Limb (tissue), 2 donors: ENCODE data around the gene FABP2.
"Not testable (repeated sequence)": the region's sequence is repeated elsewhere in the genome, so short reads cannot be mapped to it uniquely, and the experiment has no call there.

Source experiments
- DNase-seq, 2 donors: peaks; one replicate each; pipeline ENCODE4 v3.0.0-alpha.2; 2016; ENCODE audit errors: extremely low spot score in 2 of 2

Gene FABP2

GRCh38 chr4:119321921-119322687, at the start of gene FABP2:
Gene FABP2 (minus strand): TSS chr4:119322138. CDS start chr4:119322102, 36 bp downstream.
- DNase-seq, result no peak

GRCh38 chr4:119370951-119371683, 49.2 kb upstream of the FABP2 start:
- DNase-seq, result not testable (repeated sequence)

DNA sequence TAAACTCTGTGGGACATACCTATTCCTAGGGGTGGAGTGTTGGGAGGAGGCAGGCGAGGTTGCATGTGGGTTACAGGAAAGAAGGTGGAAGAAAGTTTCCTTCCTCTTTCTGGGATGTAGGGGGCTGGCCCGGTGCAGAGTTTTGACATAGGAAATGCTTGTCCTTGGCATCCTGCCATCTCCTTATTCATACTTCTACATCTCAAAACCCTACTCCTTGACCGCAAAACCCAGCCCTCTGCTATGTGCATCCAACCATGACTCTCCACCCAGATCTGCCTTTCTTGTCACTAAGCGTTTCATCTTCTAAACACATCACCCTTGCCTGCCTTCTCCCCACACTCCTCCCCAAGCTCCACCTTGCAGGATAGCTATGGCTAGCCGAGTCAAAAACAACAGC, 48.5 kb upstream of the FABP2 start:
- DNase-seq, result not testable (repeated sequence)

GRCh38 chr4:119366802-119367201, 44.9 kb upstream of the FABP2 start:
- DNase-seq, result not testable (repeated sequence)

DNA sequence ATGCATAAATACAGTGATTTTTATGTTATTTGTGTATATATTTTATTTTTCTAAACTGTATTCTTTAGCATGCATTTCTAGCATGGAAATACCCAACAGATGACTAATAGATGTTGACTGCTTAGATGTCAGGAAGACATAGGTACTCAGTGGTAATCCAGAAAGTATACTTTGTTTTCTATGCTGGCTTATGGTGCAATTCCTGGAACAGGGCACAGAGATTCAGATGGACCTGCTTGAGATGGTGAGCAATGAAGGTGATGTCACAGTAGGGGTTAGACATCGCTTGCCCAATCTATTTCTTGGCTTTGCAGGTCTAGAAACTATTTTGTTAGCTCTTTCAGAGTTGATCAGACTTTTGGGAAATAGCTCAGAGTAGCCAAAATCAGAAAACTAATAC, 42.3 kb upstream of the FABP2 start:
- DNase-seq, result not testable (repeated sequence)

- DNase-seq, result not testable (repeated sequence)
Measured at GRCh38 chr4:119363372-119363771, 41.4 kb upstream of the FABP2 start.

GRCh38 chr4:119362413-119362812, 40.5 kb upstream of the FABP2 start:
- not testable (repeated sequence) for DNase-seq

DNA sequence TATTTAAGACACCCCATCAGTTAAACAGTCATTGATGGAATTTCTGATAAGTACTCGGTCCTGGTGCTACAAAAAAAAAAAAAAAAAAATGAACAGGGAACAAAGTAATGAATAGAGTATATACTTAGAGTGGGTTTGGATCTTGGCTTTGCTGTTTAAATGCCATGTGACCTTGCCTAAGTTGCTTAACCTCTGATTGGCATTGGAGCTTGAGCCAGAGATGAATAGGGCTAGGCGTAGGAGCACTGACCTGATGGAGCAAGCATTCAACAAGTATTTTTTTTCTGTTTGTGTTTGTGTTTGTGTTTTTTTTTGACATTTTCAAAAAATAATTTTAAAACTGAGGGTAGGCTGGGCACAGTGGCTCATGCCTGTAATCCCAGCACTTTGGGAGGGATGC, 37.9 kb upstream of the FABP2 start:
- DNase-seq, result not testable (repeated sequence)

DNA sequence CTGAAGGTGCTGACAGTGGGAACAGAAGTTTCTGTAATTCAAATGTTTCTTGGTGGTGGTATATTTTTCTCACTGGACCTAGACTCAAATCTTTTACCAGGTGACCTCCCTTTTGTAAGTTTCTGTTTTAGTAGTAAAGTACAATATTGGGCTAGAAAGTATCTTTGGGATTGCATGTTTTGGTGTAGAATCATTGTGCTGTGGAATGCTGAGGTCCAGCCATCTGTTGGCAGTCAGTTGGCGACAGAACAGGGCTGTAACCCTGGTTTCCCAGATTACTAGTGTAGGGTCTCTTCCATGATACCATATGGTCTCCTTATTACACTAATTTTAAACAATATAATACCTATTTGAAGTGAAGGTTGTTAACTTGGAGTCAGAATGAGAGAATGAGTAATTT, 34.9 kb upstream of the FABP2 start:
- not testable (repeated sequence) for DNase-seq

DNA sequence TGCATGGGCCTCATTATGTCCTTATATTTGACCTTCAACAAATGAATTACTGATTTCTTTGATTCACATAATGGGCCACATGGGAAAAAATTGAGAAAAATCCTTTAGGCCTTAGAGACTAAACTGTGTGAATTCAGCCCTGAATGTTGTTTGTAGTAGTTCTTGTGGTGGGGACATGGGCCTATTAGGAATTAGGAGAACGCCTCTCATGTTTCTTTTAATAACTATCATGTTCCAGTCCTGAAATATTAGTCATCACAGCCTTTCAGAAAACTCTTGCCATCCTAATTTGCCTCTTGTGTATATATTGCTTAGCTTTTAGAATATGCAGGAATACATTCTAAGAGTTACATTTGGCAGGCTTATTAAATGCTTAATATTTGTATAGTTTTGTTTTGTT, 34.1 kb upstream of the FABP2 start:
- not testable (repeated sequence) for DNase-seq

GRCh38 chr4:119353364-119353763, 31.4 kb upstream of the FABP2 start:
- not testable (repeated sequence) for DNase-seq

- DNase-seq, result not testable (repeated sequence)
Measured at GRCh38 chr4:119348169-119348568, 26.2 kb upstream of the FABP2 start.

DNA sequence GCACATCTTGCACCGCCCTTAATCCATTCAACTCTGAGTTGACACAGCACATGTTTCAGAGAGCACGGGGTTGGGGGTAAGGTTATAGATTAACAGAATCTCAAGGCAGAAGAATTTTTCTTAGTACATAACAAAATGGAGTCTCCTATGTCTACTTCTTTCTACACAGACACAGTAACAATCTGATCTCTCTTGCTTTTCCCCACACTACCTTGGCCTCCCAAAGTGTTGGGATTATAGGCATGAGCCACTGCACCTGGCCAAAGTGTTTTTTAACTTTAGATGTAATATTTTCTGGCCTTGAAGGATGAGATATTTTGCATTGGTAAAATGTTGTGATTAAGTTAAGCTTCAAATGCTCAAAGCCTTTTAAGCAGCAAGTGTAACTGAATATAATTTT, 21.4 kb upstream of the FABP2 start:
- not testable (repeated sequence) for DNase-seq

- not testable (repeated sequence) for DNase-seq
Measured at GRCh38 chr4:119339895-119340294, 18.0 kb upstream of the FABP2 start.

- DNase-seq, result no peak
Measured at GRCh38 chr4:119337010-119337409, 15.1 kb upstream of the FABP2 start.

GRCh38 chr4:119336332-119336979, 14.5 kb upstream of the FABP2 start:
- DNase-seq, result not testable (repeated sequence)

DNA sequence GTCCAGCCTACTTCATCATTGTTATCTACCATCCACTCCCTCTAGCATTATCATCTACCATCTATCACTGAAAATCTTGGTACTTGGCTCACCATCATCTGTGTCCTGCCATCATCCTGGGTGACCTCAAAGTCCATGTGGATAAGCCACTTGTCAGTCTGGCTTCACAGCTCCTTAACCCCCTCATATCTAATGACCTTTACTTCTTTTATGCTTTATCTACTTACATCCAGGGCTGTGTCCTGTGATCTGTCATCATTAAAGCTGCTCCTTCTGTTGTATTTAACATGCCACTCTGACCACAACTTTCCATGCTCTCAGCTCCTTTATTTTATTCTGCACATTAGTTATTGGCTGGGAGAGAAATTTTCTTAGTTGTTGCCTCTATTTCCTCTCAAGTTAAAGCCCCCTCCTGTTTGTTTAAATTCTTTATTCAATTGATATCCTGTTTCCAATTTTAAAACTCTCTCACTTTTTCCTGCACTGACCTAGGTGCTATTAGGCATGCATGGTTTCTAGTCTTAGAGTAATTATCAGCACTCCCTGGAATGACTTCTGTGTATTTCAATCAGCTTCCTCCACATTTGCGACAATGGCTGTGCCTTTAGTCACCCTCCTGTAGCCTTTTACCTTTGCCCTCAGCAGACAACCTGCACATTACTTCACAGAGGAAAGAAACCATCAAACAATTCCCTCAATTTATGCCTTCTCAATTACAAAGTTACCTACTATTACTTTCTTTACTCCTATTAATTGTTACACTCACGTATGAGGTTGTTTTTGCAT, 8.1 kb upstream of the FABP2 start:
- DNase-seq, result no peak

GRCh38 chr4:119328695-119329094, 6.8 kb upstream of the FABP2 start:
- no peak for DNase-seq

- no peak for DNase-seq
Measured at GRCh38 chr4:119317990-119318389, 3.9 kb downstream of the FABP2 start.

DNA sequence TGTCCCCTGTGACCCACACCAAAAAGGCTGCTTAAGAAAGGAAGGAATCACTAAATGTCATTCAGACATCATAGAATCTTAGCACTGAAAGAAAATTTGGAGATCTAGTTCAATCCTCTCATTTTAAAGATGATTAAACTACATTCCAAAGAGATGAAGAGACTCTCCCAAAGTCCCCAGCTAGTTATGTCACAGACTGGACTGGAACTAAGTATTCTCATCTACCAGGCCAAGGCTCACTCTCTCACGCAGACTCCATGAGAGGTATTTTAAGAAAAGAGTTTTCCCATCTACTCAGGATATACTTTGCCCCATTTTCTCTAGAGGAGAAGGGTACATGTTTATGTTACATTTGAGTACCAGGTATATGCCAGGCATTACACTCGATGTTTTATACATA, 6.9 kb downstream of the FABP2 start:
- DNase-seq, result no peak

- peak; percentile 28 for DNase-seq
Measured at GRCh38 chr4:119314356-119314755, 7.6 kb downstream of the FABP2 start.
